Activated CD8-positive, alpha-beta memory T cell treated with anti-CD3 and anti-CD28 coated beads, Interleukin-2, amount 50 U/mL, for 1 hour (primary cell): ENCODE data around the gene FUZ.

Experiments used
- DNase-seq: peaks from one replicate; pipeline ENCODE4 v3.0.0-alpha.2; 2020; ENCODE audit errors: extremely low read depth

The FUZ gene

DNA sequence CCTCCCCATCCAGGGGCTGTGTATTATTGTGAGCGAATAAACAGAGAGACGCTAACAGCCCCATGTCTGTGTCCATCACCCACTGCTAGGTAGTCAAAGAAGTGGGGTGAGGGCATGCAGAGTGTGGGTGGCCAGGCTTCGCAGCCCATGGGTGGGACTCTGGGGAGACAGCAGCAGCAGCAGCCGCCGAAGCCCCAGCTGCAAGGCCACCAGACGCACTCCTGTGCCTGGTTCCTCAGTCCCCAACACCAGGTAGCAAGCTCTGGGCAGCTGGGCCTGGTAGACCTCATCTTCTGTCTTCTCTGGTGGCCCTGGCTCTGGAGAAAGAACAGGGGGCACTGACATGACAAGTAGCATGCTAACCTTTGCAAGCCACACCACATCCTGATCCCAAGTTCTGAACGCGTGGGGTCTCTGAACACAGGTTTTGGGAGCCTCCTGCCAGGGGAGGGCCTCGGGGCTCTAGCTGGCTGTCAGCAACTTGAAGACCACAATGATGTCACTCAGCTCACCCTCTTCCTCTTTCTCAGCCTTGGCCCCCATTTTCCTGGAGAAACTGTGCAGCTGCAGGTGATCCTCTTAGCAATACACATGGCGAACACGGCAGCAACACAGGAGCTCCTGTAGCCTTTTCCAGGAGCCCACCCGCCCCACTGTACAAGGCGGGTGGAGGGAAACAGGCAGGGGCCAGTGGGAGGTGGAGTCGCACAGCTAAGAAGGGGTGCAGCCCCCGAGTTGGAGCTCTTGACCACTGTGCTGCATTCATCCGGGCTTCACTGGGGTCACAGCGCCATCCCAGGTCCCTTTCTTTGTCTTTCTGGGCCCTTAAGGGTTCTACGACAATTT, 5.8 kb downstream of the FUZ start:
- DNase-seq = no peak

DNA sequence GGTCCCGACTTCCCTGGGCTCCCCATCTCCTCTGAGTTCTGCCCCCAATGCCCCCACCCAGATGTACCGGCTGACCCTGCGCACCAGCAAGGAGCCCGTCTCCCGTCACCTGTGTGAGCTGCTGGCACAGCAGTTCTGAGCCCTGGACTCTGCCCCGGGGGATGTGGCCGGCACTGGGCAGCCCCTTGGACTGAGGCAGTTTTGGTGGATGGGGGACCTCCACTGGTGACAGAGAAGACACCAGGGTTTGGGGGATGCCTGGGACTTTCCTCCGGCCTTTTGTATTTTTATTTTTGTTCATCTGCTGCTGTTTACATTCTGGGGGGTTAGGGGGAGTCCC, 6.5 kb downstream of the FUZ start:
- DNase-seq = no peak

- no peak for DNase-seq
Observed at GRCh38 chr19:49805822-49806619, 7.1 kb downstream of the FUZ start.

DNA sequence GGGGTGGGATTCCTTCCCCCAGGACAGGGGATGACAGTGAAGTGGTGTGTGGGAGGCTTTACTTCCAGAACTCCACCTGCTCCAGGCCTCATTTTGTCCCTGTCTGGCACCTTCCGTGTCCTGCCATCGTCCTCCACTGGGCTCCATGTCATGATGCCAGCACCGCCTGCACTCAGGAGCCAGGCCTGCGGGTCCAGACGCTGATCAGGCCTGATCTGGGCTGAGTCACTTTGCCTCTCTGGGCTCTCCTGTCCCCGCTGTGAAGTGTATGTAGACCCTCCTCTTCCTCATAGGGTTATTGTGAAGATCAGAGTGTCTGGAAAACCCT, 9.6 kb downstream of the FUZ start:
- DNase-seq = no peak

GRCh38 chr19:49802836-49803528, 10.1 kb downstream of the FUZ start:
- no peak for DNase-seq

DNA sequence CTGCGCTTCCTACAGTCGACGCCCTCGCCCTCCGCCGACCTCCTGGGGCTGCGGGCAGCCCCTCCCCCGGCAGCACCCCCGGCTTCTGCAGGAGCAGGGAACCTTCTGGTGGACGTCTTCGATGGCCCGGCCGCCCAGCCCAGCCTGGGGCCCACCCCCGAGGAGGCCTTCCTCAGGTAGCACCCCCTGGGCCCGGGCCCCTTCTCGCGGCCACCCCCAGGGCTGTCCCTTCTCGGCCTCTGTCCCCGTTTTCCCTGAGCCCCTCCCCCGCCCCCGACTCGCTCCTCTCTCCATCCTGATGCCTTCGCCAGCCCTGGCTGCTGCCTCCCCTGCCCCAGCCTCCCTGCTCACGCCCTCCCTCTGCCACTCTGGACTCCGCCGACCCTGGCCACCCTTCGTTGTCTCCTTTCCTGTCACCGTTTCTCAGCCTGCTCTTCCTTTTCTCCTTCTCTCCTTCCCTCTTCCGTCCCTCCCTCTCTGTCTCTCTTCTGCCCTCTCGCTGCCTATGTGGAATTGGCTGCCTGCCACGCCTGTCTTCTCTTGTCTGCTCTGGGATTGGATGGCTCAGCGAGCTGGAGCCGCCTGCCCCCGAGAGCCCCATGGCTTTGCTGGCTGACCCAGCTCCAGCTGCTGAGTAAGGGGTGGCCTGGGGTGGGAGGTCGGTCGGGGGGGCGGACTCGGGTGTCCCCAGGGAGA, 11.0 kb downstream of the FUZ start:
- DNase-seq = no peak

GRCh38 chr19:49801401-49801888, 11.6 kb downstream of the FUZ start:
- DNase-seq = no peak

DNA sequence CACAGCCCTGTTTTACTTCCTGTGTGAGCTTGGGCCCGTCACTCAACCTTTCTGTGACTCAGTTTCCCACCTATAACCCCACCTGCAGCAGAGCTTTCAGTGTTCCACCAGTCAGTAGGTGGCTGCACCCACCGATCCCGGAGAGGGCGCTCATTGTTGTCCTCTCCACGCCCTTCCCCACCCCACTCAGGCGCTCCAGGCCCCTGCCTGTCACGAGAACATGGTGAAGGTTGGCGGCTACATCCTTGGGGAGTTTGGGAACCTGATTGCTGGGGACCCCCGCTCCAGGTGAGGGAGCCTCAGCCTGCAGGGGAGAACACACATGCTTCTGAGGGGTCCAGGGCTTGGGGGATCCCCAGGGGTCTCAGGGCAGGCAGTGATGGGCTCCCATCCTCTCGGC, 12.3 kb downstream of the FUZ start:
- DNase-seq = no peak

- DNase-seq = no peak
Observed at GRCh38 chr19:49799798-49800376, 13.2 kb downstream of the FUZ start.

DNA sequence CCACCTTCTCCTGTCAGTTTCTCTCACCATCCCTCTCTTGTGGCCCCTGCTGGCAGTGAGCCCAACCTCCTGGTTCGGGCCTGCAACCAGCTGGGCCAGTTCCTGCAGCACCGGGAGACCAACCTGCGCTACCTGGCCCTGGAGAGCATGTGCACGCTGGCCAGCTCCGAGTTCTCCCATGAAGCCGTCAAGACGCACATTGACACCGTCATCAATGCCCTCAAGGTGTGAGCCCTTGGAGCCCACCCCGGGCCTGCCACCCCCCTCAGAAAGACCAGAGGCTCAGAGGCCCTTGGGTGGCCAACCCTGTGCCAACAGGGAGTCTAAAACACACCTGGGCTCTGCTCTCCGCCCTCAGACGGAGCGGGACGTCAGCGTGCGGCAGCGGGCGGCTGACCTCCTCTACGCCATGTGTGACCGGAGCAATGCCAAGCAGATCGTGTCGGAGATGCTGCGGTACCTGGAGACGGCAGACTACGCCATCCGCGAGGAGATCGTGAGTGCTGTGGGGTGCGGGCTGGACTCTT, 13.8 kb downstream of the FUZ start:
- no peak for DNase-seq

DNA sequence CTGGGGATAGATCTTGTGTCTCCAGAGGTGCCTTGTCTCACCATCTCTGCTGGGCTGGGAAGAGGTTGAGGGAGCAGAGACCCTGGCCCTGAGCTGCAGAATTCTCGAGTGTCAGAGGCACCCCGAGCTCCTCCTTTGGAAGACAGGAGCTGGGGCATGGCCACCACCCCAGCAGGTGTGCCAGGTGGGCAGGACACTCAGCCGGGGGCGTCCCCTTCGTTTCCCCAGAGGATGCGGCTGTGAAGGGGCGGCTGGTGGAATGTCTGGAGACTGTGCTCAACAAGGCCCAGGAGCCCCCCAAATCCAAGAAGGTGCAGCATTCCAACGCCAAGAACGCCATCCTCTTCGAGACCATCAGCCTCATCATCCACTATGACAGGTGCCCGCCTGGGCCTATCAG, 14.5 kb downstream of the FUZ start:
- no peak for DNase-seq

DNA sequence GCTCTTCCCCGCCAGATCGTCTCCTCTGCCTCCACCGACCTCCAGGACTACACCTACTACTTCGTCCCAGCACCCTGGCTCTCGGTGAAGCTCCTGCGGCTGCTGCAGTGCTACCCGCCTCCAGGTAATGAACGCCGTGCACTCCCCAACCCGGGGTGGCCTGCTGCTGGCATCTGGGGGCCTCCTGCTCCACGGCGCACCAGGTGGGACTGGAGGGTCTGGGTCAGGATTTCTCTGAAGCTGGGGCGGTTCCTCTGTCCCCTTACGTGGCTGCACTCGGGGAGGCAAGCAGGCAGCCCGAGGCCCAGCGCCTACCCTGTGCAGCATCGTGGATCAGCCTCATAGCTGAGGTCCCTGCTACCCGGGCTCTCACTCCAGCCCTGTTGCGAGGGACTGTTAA, 17.5 kb downstream of the FUZ start:
- DNase-seq = no peak

GRCh38 chr19:49793561-49793840, 19.6 kb downstream of the FUZ start:
- no peak for DNase-seq

GRCh38 chr19:49792829-49793560, 20.1 kb downstream of the FUZ start:
- DNase-seq = no peak

- no peak for DNase-seq
Observed at GRCh38 chr19:49791776-49792445, 21.2 kb downstream of the FUZ start.

- DNase-seq = no peak
Observed at GRCh38 chr19:49790866-49791265, 22.2 kb downstream of the FUZ start.

DNA sequence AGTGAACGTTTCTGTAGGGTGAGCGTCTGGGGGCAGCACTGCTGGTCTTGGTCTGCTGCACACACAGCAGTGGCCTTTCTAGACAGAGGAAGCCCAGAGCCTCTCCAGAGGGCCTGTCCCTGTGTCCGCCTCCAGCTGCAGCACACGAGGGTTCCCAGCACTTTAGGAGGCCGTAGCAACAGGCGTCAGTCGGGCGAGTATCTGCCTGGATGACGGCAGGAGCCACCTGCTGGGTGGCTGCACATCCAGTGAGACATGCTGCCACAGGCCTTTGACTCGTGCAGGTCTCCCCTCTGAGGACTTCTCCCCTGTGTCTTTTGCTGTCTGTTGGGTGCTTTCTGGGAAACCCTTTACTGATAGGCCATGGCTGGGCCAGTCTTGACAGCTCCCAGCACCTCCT, 24.2 kb downstream of the FUZ start:
- DNase-seq = no peak

DNA sequence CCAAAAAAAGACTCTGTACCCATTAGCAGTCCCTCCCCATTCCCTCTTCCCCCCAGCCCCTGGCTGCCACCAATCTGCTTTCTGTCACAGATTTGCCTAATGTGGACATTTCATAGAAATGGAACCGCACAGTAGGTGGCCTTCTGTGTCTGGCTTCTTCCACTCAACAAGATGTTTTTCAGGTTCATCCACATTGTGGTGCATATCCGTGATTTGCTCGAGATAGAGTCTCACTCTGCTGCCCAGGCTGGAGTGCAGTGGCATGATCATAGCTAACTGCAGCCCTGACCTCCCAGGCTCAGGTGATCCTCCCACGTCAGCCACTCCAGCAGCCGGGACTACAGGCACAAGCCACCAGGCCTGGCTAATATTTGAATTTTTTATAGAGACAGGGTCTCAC, 25.3 kb downstream of the FUZ start:
- no peak for DNase-seq

DNA sequence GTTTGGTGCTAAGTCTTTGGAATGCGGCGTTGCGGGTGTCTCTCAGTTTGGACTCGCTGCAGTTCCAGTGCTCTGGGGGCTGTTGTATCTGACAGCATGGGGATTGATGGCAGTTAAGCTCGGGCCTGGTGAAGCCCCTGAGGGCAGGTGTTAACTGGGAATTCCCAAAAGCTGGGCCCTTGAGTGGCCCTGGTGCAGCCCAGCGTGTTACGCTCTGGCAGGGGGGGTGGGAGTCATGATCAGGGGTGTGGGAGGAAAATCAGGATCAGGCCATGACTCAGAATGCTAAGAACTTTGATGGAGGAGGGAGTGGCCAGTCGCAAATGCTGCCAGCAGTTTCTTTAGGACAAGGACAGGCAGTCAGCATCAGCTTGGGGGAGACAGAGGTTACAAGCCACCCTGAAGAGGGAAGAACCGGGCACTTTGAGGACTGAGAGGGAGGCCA, 26.7 kb downstream of the FUZ start:
- no peak for DNase-seq

DNA sequence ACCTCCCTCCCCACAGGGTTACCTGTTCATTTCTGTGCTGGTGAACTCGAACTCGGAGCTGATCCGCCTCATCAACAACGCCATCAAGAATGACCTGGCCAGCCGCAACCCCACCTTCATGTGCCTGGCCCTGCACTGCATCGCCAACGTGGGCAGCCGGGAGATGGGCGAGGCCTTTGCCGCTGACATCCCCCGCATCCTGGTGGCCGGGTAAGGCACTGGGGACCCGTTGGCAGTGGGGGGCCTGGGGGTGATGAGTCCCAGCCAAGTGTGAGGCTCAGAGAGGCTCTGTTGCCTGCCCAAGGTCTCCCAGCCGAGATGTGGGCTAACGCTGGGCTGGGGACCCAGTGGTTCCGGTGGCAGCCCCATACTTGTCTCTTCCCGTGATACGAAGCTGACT, 30.6 kb downstream of the FUZ start:
- DNase-seq = no peak
